GM19043 (cell line): ENCODE results near the gene CT45A6.
"Not testable (repeated sequence)": the region's sequence is repeated elsewhere in the genome, so short reads cannot be mapped to it uniquely, and the experiment has no call there.

ENCODE experiments used
- ATAC-seq: cut with Tn5 transposase; IDR thresholded peaks from one replicate; pipeline ENCODE4 v1.9.1; 2021; ENCODE audit warnings: low read depth; ENCODE audit not compliant: unreplicated experiment

Gene CT45A6, protein sequence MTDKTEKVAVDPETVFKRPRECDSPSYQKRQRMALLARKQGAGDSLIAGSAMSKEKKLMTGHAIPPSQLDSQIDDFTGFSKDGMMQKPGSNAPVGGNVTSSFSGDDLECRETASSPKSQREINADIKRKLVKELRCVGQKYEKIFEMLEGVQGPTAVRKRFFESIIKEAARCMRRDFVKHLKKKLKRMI

DNA sequence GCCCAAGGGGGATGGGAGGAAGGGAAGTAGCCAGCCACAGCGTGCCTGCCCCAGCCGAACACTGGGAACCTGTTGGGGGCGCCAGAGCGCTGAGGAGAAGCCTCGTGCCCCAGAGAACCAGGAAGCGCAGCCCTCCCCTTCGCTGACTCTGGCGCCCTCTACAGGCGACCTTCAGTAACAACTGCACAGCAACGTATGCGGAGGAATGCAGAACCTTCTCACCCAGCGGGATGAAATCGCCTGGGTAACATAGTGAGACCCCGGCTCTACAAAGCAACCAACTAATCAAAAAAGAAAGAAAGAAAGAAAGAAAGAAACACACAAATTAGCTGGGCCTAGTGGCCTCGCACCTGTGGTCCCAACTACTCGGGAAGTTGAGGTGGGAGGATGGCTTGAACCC lies at the start of gene CT45A6:
TSS of gene CT45A6 (minus strand) at position 101 of the 400 bp plus-strand sequence. CDS start 3,794 bp downstream, outside the sequence.
- not testable (repeated sequence) for ATAC-seq

DNA sequence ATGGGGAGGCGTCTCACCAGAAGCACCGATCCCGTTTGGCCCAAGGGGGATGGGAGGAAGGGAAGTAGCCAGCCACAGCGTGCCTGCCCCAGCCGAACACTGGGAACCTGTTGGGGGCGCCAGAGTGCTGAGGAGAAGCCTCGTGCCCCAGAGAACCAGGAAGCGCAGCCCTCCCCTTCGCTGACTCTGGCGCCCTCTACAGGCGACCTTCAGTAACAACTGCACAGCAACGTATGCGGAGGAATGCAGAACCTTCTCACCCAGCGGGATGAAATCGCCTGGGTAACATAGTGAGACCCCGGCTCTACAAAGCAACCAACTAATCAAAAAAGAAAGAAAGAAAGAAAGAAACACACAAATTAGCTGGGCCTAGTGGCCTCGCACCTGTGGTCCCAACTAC lies 34.6 kb upstream of the CT45A6 start, which contains the start of gene CT45A7:
TSS of gene CT45A7 (minus strand) at position 101 of the 400 bp plus-strand sequence. CDS start 3,747 bp downstream, outside the sequence.
- not testable (repeated sequence) for ATAC-seq

GRCh38 chrX:135819912-135820311 lies 17.3 kb upstream of the CT45A6 start, which contains the start of gene CT45A2:
Gene CT45A2, minus strand, starts transcription at chrX:135820012. Its CDS starts 3,747 bp downstream, at chrX:135816265.
- not testable (repeated sequence) for ATAC-seq

DNA sequence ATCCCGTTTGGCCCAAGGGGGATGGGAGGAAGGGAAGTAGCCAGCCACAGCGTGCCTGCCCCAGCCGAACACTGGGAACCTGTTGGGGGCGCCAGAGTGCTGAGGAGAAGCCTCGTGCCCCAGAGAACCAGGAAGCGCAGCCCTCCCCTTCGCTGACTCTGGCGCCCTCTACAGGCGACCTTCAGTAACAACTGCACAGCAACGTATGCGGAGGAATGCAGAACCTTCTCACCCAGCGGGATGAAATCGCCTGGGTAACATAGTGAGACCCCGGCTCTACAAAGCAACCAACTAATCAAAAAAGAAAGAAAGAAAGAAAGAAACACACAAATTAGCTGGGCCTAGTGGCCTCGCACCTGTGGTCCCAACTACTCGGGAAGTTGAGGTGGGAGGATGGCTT lies 17.2 kb downstream of the CT45A6 start, which contains the start of gene CT45A5:
TSS of gene CT45A5 (minus strand) at position 101 of the 400 bp plus-strand sequence. CDS start 3,774 bp downstream, outside the sequence.
- not testable (repeated sequence) for ATAC-seq

DNA sequence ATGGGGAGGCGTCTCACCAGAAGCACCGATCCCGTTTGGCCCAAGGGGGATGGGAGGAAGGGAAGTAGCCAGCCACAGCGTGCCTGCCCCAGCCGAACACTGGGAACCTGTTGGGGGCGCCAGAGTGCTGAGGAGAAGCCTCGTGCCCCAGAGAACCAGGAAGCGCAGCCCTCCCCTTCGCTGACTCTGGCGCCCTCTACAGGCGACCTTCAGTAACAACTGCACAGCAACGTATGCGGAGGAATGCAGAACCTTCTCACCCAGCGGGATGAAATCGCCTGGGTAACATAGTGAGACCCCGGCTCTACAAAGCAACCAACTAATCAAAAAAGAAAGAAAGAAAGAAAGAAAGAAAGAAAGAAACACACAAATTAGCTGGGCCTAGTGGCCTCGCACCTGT lies 34.5 kb downstream of the CT45A6 start, which contains the start of gene CT45A3:
TSS of gene CT45A3 (minus strand) at position 101 of the 400 bp plus-strand sequence. CDS start 3,747 bp downstream, outside the sequence.
- ATAC-seq: not testable (repeated sequence)

DNA sequence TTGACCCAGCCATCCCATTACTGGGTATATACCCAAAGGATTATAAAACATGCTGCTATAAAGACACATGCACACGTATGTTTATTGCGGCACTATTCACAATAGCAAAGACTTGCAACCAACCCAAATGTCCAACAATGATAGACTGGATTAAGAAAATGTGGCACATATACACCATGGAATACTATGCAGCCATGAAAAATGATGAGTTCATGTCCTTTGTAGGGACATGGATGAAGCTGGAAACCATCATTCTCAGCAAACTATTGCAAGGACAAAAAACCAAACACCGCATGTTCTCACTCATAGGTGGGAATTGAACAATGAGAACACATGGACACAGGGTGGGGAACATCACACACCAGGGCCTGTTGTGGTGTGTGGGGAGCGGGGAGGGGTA lies 57.8 kb downstream of the CT45A6 start:
- ATAC-seq: not testable (repeated sequence)
